GM21526 (cell line): ENCODE measurements around the gene NTM.

Experiments used
- ATAC-seq: cut with Tn5 transposase; IDR thresholded peaks from one replicate; pipeline ENCODE4 v1.9.1; 2021; ENCODE audit warnings: moderate library complexity; ENCODE audit not compliant: unreplicated experiment, low FRiP score

The NTM gene

DNA sequence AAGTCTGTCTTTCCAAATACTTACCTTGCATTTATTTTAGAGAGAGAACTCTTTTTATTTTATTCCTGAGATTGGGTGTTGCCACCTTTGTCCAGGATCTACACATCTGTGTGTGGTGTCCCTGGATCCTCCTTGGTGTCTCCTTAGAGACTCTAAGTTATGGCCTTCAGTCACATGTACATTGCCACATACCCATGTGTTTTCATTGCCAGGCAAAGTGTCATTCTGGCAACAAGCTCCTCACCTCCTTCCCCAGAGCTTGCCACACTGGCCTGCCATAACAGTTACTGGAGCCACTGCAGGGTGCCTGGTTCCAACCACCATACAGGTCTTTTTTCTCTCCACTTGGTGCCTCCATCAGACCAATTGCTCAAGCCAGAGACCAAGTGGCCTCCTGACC lies 379.7 kb downstream of the NTM start:
- ATAC-seq = no peak

DNA sequence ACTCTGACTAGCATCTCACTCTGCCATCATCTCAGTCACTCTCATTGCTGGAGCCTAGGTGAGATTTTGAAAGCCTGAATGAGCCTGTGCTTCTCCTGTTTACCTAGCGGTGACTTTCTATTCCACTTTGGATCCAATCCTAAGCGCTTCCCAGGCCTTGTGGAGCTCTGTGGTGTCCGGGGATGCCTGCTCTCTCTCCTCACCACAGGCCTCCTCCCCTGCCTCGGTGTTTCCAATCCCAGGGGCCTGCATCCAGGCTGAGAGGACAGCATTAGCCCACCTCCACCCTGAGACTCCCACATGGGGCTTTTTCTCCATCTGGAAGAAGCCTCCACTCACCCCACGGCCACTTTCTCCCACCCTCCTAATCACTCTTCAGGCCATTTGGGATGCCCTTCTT lies 380.3 kb downstream of the NTM start:
- ATAC-seq = no peak

DNA sequence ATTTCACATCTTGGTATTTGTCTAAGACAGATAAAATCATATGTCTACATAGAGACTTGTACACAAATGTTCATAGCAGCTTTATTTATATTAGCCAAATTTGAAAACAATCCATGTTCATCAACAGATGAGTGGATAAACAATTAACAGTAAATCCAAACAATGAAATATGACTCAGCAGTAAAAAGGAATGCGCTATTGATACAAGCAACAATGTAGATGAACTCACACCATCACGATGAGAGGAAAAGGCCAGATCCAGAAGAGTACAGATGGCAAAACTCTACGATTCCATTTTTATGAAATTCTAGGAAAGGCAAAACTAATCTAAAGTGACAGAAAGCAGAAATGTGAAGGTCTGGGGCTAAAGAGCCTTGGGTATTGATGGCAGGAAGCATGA lies 384.3 kb downstream of the NTM start:
- ATAC-seq = no peak

DNA sequence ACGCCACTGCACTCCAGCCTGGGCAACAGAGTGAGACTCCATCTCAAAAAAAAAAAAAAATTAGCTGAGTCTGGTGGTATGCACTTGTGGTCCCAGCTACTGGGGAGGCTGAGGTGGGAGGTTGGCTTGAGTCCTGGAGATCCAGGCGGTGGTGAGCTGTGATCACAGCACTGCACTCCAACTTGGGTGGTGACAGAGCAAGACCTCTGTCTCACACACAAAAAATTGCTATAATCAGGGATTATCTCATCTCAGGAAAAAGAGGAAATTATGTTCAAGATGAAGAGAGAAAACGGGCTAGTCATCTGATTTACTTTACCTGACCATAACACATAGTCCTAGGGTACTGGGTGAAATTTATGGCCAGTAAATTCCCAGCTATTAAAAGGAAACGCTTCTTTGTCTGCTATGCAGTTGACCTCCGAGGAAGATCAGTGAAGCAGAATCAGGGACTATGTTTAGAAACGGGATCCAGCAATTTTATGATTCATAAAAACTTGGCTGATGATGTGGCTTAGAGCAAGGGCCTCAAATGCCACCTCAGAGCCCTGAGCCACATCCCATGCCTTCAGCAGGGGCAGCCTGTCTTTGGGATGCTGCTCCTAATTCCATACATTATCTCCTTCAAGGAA lies 386.2 kb downstream of the NTM start:
- ATAC-seq = no peak

DNA sequence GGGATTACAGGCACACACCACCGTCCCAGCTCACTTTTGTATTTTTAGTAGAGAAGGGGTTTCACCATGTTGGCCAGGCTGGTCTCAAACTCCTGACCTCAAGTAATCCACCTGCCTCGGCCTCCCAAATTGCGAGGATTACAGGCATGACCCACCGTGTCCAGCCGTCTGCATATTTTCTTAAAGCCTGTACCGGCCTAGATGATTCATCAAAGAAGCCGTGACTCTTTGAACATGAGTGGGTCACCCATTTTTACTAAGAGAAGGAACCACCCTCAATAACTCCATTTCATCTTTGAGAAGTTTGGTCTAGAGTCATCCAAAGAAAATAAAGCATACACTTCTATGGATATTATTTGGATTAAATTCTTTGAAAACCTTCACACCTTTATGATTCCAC lies 388.3 kb downstream of the NTM start:
- no peak for ATAC-seq

DNA sequence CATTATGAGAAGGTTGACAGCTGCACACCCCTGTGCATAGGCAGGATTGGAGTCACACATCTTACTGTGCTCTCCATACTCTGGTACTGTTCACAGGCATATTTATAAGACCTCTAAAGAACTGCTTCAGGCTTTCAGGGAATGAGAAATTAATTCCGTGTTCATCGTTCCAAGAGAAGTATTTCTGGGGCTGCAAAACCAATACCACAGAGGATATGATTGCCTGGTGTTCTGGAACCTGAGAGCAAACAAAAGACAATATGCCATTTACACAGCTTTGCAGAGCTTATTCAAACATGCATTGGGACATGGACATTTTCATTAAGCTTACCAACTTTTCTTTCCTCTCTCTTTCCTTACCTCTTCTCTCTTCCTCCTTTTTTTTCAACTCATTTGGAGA lies 388.7 kb downstream of the NTM start:
- ATAC-seq = no peak

DNA sequence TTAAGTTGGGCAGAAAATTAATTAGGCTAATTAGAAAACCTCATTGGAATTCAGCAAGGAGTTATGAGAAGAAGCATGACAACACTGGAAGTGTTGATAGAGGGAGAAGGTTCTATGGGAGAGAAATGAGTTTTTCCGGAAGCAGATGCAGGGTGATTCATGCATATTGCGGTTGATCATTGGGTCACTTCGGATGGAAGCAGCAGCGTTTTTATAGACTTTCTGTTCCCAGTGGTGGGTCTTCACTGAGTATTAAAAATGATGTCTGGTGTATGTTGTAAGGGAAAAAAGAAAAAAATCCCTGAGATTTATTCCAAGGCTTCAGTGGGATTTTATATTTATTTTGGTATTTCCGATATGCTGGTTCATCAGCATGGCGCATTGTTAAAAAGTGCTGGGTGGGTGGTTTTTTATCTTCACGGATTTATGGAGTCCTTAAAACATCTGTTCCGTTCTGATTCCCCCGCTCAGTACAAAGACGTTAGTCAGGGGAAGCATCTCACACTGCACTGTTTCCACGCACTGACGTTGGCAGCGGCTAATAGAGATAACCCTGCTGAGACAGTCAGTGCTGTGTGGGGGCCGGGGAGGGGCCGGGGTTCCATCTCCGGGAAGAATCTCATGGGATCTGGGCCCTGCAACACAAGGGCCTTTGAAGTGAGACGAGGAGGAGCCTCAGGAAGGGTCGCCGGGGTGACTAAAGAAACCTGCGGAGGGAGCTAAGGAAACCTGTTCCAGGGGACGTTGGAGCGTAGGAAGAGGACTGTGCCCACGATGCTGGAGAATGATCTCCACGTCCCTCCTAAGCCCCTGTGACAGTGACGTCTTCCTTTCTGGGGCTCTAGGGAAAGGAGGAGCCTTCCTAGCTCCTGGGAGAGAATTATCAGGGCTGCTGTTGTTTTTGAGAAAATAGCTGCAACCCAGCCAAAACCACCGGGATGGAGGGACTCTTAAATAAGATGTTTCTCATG lies 390.0 kb downstream of the NTM start:
- no peak for ATAC-seq

DNA sequence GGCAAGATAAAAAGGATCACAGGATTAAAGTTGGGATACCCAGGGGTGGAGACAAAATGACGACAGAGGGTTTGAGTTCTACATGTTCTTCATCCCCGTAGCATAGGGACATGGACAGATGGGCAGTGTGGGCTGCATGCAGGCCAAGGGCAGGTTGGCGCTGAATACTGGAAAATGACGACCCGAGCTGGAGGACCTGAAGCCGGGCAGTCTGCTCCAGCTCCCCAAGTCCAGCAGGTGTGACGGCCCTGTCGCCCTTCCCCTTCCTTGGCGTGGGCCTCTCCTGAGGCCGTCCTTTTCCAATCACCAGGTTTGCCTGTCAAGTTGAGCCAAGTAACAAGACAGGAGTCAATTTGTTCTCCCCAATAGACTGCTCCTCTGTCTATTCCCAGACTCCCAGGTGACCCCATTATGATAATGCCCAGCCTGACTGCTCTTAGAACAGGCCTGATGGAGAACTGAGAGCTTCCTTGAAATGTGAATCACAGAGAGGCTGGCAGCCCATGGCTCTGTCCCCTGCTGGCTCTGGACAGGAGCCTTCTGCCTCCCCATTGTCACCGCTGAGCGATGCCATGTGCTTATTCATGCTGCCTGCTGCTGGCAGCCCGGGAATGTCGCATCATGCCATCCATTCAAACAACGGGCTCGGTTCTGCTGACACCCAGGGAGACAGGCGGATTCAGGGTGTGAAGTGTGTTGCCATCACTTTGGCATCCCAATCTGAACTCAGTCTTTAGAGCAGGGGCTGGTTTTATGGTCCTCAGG lies 392.1 kb downstream of the NTM start:
- no peak for ATAC-seq

DNA sequence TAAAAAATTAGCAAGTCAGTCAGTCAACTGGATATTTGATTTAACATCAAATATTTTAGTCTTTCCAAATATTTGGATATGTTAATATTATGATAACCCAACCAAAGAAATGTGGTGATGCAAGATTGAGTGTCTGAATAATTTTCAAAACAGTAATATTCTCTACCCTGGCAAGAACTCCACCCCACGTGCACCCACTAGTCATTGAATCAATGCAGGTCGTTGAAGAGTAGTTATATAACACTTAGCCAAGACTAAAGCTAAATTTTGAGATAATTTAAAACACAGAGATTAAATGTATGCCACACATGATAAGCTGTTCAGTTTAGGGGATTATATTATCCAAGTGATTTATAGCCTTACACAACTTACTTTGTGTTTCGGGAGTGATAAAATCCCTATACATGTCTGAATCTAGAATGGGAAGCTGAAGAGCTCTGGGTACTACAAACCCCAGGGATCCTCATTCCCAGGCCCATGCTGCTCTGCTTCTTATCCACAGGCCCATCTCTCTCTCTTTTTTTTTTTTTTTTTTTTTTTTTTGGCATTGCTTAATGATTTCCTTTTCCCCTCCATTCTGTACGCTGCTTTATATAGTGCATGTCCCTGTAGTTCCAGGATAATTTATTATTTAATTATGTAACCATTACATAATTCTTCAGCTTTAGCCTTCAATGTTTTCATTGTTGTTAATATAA lies 392.9 kb downstream of the NTM start:
- ATAC-seq = no peak

DNA sequence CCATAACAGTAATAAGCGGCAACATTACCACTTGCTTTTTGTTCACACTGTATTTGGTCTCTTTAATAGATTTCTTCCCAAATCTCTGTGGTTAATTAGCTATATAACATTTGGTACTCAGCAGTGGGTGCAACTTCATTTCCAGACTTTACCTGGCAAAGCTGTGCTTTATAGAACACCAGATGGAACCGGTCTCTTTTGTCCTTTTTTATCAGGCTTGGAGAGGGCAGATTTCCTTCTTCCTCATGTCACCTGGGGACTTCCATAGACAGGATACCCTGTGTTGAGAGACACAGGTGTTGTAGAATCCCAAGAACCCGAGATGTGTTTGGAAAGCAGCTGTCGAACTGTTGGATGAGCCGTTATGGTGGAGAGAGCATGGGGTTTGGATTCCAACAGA lies 393.7 kb downstream of the NTM start:
- ATAC-seq = no peak

DNA sequence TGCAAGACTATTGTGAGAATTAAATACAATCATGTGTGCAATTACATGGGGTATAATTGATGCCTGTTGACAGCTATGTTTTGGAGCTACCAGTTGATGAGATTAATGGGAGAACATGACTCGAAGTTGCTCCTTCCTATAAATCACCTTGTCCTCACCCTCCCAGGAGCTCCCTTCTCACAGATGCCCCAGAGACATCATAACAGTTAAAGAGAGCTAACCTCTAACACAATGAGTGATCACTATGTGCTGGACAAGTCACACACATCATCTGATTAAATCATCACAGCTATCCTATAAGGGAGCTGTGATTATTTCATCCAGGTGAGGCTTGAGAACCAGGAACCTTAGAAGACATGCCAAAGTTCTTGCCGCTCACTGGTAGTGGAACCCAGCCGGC lies 394.2 kb downstream of the NTM start:
- ATAC-seq = no peak

DNA sequence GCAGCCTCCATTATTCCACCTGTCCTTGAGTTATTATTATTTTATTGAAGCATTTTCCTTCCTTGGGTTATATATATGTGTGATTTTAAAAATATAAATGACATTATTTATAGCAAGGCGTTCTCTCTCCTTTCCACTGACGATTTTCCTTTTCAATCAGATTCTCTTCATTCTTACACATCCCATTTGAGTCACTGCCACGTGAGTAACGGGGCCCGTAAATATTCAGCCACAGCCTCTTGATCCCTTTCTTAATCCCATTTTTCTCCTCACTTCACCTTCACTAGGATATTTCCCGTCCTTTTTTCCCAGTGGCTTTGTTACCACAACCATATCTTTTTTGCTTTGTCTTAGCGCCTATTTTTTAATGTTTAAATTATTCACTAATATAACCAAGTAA lies 396.2 kb downstream of the NTM start:
- no peak for ATAC-seq

DNA sequence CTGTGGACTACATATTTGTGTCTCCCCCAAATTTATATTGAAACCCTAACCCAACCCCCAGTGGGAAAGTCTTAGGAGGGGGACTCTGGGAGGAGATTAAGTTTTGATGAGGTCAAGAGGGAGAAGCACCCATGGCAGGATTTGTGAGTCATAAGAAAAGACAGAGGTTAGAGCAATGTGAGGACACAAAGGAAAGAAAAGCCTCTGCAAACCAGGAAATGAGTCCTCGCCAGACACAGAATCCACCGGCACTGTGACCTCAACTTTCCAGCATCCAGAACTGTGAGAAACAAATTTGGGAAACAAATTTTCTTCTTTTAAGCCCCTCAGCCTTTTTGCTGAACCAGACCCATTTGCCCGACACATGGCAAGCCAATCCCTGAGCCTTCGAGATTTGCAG lies 397.0 kb downstream of the NTM start:
- no peak for ATAC-seq

DNA sequence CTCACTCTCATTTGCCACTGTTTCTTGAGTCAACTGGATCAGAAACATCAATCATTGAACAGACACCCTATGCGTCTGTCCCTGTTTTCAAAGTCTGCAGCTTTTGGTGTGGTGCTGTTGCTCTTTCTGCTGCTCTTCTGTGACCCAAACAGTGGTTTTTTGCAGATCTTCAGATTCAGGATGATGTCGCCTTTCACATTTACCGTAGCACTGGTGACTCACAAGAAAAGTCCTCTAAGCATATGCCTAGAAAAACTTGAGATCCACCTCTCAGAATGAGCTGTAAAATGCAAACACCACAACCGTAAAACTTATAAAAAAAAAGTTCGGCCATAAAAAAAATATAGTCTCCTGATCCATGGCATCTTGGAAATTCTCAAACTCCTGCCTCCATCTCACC lies 400.4 kb downstream of the NTM start:
- no peak for ATAC-seq

DNA sequence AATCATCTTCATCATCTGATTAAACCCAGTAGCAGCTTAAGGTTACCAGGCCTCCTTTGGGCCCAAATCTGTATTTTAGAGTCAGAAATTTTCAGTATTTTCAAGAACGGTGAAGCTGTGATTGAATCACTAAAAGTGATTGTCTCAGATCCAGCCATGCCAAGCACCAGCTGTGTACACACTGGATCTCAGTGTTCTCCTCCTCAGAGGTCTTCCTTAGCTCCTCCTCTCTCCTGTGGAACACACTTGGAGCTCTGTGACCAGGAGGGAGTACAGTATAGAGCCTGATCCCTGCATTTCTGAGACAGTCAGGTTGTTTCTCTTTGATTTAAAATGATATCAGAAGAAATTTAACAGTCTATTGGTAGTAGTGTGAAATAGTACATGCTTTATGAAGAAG lies 401.1 kb downstream of the NTM start:
- no peak for ATAC-seq

DNA sequence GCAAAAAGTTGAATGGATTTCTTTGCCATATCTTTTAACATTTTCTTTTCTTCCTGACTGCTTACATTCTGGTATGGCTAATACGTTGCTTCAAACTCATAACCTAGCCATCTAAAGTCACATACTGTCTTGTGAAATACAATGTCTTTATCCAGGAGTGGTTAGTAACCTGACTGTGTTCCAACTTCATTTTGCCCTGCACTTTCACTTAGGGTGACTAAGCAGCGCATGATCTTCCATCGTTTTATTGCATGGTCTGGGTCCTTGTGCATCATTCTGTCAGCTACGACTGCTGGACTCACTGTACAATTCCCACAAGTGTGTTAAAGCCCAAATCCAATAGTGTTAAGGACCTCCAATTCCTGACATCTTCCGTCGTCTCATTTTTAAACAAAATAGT lies 403.2 kb downstream of the NTM start:
- ATAC-seq = no peak

DNA sequence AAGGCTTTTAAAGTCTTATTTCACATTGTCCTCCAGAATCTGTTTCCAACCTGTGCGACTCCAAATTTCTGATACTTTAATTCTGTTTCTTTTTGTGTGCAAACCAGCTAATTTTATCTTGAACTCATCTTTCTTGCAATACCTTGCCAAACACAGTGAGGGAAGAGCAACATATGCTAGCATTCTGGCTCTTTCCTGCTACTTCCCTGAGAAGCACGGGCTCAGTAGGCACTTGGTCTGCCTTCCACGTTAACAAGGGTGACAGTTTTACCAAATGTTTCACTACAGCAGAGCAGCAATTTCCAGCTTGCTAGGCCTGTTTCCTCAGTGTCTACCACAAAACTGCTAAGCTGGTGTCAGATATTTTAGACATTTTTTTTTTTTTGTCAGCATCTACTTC lies 405.8 kb downstream of the NTM start:
- no peak for ATAC-seq

DNA sequence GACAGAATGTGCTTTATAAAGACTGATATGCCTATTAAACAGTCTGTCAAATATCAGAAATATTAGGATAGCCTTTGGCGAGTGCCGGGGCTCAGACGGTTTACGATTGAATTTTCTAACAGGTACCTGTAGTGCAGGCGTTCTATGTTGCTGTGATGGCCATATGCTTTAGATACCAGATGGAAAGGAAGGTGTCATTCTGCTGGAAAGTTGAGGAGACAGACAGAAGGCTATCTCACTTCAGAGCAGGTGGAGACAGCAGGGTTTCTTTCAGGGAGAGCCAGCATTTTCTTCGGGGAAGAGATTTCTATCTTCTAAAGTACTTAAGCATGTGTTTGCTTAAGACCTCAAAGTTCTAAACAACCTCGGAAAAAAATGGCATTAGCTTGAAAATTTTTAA lies 415.4 kb downstream of the NTM start:
- no peak for ATAC-seq

DNA sequence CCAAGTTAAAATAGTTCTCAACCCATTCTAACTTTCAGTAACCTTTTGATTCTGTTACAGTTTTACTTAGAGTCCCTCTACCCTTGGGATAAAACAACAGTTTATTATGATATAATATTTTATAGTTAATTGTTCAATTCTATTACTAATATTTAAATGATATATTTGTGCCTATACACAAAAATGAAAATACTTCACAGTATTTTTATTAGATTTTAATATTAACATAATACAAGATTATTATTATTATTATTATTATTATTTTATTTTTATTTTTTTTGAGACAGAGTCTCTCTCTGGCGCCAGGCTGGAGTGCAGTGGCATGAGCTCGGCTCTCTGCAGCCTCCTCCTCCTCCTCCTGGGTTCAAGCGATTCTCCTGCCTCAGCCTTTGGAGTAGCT lies 416.7 kb downstream of the NTM start:
- ATAC-seq = no peak

DNA sequence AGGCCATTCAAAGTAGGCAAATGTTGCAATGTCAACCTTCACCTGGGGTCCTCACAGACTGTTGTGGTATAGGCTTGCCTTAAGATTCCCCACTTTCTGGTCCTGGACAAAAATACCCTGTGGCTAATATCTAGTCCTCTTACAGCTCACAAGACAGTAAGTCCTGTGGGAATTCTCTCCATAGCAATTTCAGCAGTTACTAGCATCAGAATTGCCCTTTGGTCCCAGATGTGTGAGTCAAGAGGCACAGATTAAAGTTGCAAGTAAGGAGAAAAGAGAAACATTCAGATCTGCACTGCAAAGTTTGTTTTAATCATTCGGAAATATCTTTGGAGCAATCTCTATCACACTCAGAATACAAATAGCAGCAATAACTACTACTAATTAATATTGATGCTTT lies 420.2 kb downstream of the NTM start:
- no peak for ATAC-seq

DNA sequence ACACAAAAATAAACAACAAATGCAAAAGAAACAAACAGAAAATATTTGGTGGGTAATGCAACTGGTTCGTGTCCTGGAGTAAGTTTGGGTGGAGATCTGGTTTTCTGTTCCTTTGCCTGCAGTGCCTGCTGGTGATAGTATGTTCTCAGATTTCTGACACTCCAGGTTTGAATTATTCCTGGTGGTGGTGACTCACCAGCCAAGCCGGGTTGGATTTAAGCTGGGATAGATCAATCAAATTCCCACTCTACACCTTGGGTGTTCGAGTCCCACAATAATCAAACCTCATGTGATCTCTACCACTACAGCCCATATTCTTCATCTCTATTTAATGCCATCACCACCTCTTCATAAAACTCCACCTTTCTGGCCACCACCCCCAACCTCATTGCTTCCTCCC lies 421.8 kb downstream of the NTM start:
- no peak for ATAC-seq
